HCEC 1CT (cell line): Measurements from ENCODE around the gene SH3D19.

Experiments used
- DNase-seq: peaks from one replicate; pipeline ENCODE4 v3.0.0-alpha.2; 2017

SH3D19 gene

GRCh38 chr4:151227172-151227571 is 98.2 kb downstream of the SH3D19 start:
- no peak for DNase-seq

- peak; percentile 74 for DNase-seq
Observed at GRCh38 chr4:151226004-151226932, 99.1 kb downstream of the SH3D19 start.

- no peak for DNase-seq
Observed at GRCh38 chr4:151223465-151223864, 101.9 kb downstream of the SH3D19 start.

GRCh38 chr4:151219948-151220347 is 105.5 kb downstream of the SH3D19 start:
- DNase-seq = no peak

- no peak for DNase-seq
Observed at GRCh38 chr4:151219091-151219490, 106.3 kb downstream of the SH3D19 start.

- DNase-seq = peak; percentile 23
Observed at GRCh38 chr4:151218343-151218742, 107.1 kb downstream of the SH3D19 start.

GRCh38 chr4:151217326-151217725 is 108.1 kb downstream of the SH3D19 start:
- DNase-seq = no peak

- DNase-seq = no peak
Observed at GRCh38 chr4:151215295-151215694, 110.1 kb downstream of the SH3D19 start.

GRCh38 chr4:151207868-151208267 is 117.5 kb downstream of the SH3D19 start:
- no peak for DNase-seq

GRCh38 chr4:151207186-151207585 is 118.2 kb downstream of the SH3D19 start:
- DNase-seq = no peak

- DNase-seq = no peak
Observed at GRCh38 chr4:151206241-151207005, 119.0 kb downstream of the SH3D19 start.

- DNase-seq = no peak
Observed at GRCh38 chr4:151205722-151206121, 119.7 kb downstream of the SH3D19 start.

- DNase-seq = no peak
Observed at GRCh38 chr4:151204925-151205524, 120.4 kb downstream of the SH3D19 start.

GRCh38 chr4:151202851-151203455 is 122.5 kb downstream of the SH3D19 start:
- DNase-seq = no peak

- DNase-seq = no peak
Observed at GRCh38 chr4:151202381-151202780, 123.0 kb downstream of the SH3D19 start.

- DNase-seq = no peak
Observed at GRCh38 chr4:151199319-151200190, 125.8 kb downstream of the SH3D19 start.

GRCh38 chr4:151198748-151199147 is 126.7 kb downstream of the SH3D19 start:
- no peak for DNase-seq

- DNase-seq = no peak
Observed at GRCh38 chr4:151197247-151197646, 128.2 kb downstream of the SH3D19 start.

- peak; percentile 45 for DNase-seq
Observed at GRCh38 chr4:151195801-151196200, 129.6 kb downstream of the SH3D19 start.

- no peak for DNase-seq
Observed at GRCh38 chr4:151193414-151193813, 132.0 kb downstream of the SH3D19 start.

- no peak for DNase-seq
Observed at GRCh38 chr4:151192556-151193235, 132.7 kb downstream of the SH3D19 start.
